Heart left ventricle (tissue), 16 donors: ENCODE data around the gene C2CD4A. TPM values are rescaled to one million over a fixed set of nuclear protein-coding genes. Genes with fewer than 3 reads are reported as not detected.

Experiments used
- ATAC-seq, 4 donors: fragments of 200-7000 bp; cut with Tn5 transposase; one replicate each; pipeline ENCODE4 v1.9.1; 2020 to 2022; ENCODE audit warnings: moderate library complexity in 4 of 4, mild to moderate bottlenecking in 3 of 4, moderate number of reproducible peaks in 1 of 4
- DNase-seq, 5 donors: peaks; one replicate each; pipeline ENCODE4 v3.0.0-alpha.2; 2020
- H3K27ac ChIP-seq, 12 donors: fragments of 200-600 bp; sonication (generic) in 4 of 12; one replicate each; pipeline versions ENCODE4 v1.5.0 to v1.8.0; 2016 to 2022; ENCODE audit warnings: mild to moderate bottlenecking in 2 of 12
- H3K27me3 ChIP-seq, 9 donors: fragments of 200-600 bp; sonication (generic) in 2 of 9; one replicate each; pipeline versions ENCODE4 v1.5.1 to v1.8.0; 2016 to 2022; ENCODE audit warnings: mild to moderate bottlenecking in 3 of 9
- H3K36me3 ChIP-seq, 9 donors: fragments of 200-600 bp; sonication (generic) in 2 of 9; one replicate each; pipeline versions ENCODE4 v1.5.0 to v1.8.0; 2018 to 2022; ENCODE audit warnings: mild to moderate bottlenecking in 2 of 9
- H3K4me1 ChIP-seq, 12 donors: fragments of 200-600 bp; sonication (generic) in 4 of 12; one replicate each; pipeline versions ENCODE4 v1.5.0 to v1.8.0; 2016 to 2022; ENCODE audit warnings: mild to moderate bottlenecking in 3 of 12
- H3K4me3 ChIP-seq, 12 donors: fragments of 200-600 bp; sonication (generic) in 4 of 12; one replicate each; pipeline versions ENCODE4 v1.5.0 to v1.8.0; 2017 to 2022; ENCODE audit warnings: mild to moderate bottlenecking in 9 of 12, moderate library complexity in 4 of 12
- H3K9me3 ChIP-seq, 12 donors: fragments of 200-600 bp; sonication (generic) in 4 of 12; one replicate each; pipeline versions ENCODE4 v1.5.0 to v1.8.0; 2016 to 2022; ENCODE audit warnings: mild to moderate bottlenecking in 1 of 12
- POLR2A ChIP-seq, 2 donors: fragments of 450-650 bp; IDR thresholded peaks; one replicate each; pipeline ENCODE4 v1.6.1; 2017; ENCODE audit warnings: antibody characterized with exemption in 2 of 2, mild to moderate bottlenecking in 2 of 2, moderate library complexity in 2 of 2
- WGBS, 4 donors: extraction: QIAGEN DNeasy Blood & Tissue Kit in 2 of 4; methylation state at CpG; one replicate each; pipeline versions ENCODE4 v1.1.5 to v1.1.7; 2013 to 2018; 5-methylcytosine and 5-hydroxymethylcytosine counted together
- intact Hi-C, 10 donors: fragments of 100-400 bp; cut with DNase I; formaldehyde crosslinking; loops; one replicate each; pipeline versions ENCODE4 v1.11.1 to v1.14.2; 2022
- polyA plus RNA-seq, 2 donors: library from polyadenylated mRNA; stranded (reverse); fragments of 200-250 nt; gene quantifications; one replicate each; pipeline ENCODE4 v1.2.3, GENCODE V29; 2013
- total RNA-seq, 9 donors: library from RNA; depleted of rRNA in 2 of 9; stranded (reverse); fragments of >200 nt in 2 of 9; fragmentation: NEBNext Ultra II Directional in 3 of 9; extraction: Animal tissue kit (Norgen Biotek cat#: 25700) in 3 of 9; gene quantifications; one replicate each; pipeline versions ENCODE4 v1.1.0 to v1.2.4, GENCODE V29; 2016 to 2023
- TF ChIP-seq, protein P1 (sequence below), 12 donors: fragments of 200-600 bp; sonication (generic) in 4 of 12; IDR thresholded peaks; one replicate each; pipeline versions ENCODE4 v1.5.0 to v1.8.0; 2018 to 2022; ENCODE audit warnings: antibody characterized with exemption in 12 of 12, mild to moderate bottlenecking in 5 of 12
- donor health status: ischemic (EF 13 %, LVEDD 7.1; RV severe dilation, severe dysfunction).
- donor health status: healthy with polysubstance abuse.
- donor health status: DM: no; HTN: yes; CAD: no.
- donor health status: DM: no; HTN: no; CAD: no.
- donor health status: ischemic (EF 25% LVEDD 6.9; RV normal size, moderate dysfunction).
- donor health status: ischemic (EF 25% LVEDD 5.7; RV mildly dilated, moderate dysfunction).
- donor health status: healthy.
- donor health status: DM: yes; HTN: yes; CAD: no.
- donor health status: ischemic (EF 35%, LVEDD 5.7; RV mildly dilated, moderate dysfunction).
- donor health status: nonischemic (EF 11% LVEDD 7.7; RV severe dilation, severe dysfunction).
- donor health status: DM: yes; HTN: yes; CAD: no.
- donor health status: PGD.
- donor health status: ischemic (EF 29% LVEDD 5.4; RV normal size, mild dysfunction).
- donor health status: nonischemic (EF 23%, LVEDD 6.1; RV moderate dilation, normal function).

The C2CD4A gene
- total and polyA plus RNA-seq, 11 donors, result 0.04 TPM; not detected in 10

- DNase-seq (no peak), ATAC-seq (peak; percentile 55 to 90 (median 84))
- H3K4me3 ChIP-seq, result peak overlapping the region in 9 of 12 donors; percentile 6 to 47 (median 29)
- peak overlapping the region in 11 of 12 donors; percentile 33 to 87 (median 58) for H3K27ac ChIP-seq
- H3K9me3 ChIP-seq, result no peaks in the 10 kb centered on the region
- H3K4me1 ChIP-seq, result peaks cover 0 to 47% (median 8%) of the 10 kb centered on the region in 12 donors
- TF ChIP-seq, protein P1, sequence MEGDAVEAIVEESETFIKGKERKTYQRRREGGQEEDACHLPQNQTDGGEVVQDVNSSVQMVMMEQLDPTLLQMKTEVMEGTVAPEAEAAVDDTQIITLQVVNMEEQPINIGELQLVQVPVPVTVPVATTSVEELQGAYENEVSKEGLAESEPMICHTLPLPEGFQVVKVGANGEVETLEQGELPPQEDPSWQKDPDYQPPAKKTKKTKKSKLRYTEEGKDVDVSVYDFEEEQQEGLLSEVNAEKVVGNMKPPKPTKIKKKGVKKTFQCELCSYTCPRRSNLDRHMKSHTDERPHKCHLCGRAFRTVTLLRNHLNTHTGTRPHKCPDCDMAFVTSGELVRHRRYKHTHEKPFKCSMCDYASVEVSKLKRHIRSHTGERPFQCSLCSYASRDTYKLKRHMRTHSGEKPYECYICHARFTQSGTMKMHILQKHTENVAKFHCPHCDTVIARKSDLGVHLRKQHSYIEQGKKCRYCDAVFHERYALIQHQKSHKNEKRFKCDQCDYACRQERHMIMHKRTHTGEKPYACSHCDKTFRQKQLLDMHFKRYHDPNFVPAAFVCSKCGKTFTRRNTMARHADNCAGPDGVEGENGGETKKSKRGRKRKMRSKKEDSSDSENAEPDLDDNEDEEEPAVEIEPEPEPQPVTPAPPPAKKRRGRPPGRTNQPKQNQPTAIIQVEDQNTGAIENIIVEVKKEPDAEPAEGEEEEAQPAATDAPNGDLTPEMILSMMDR (IDR thresholded peaks at IDR 0.05), result peak in 4 of 12 donors; percentile 10 to 29 (median 12)
- TF ChIP-seq POLR2A (IDR thresholded peaks at IDR 0.05), result no peak
- no peaks in the 10 kb centered on the region for H3K36me3 ChIP-seq
- intact Hi-C loops, result no loop called here
- WGBS, 4 donors, result 51 to 58% (median 57%) methylated on average over 7 of the region's 7 CpGs
- H3K27me3 ChIP-seq, result no peaks in the 10 kb centered on the region
These were observed 52.6 kb downstream of the C2CD4A start for GRCh38 chr15:62119227-62119864.

GRCh38 chr15:62119874-62120273, 53.1 kb downstream of the C2CD4A start:
- ATAC-seq, result no peak
- Histone ChIP-seq H3K36me3 (no peaks in the 10 kb centered on the region), H3K4me1 (peaks cover 0 to 52% (median 10%) of the 10 kb centered on the region in 12 donors), H3K4me3 (peak overlapping the region in 2 of 12 donors; percentile 34 to 43), H3K27me3 (no peaks in the 10 kb centered on the region), H3K27ac (peak overlapping the region in 11 of 12 donors; percentile 33 to 87 (median 58)), H3K9me3 (no peaks in the 10 kb centered on the region)
- WGBS, 4 donors, result 88 to 93% (median 91%) methylated on average over 3 of the region's 3 CpGs
- TF ChIP-seq, protein P1 (IDR thresholded peaks at IDR 0.05), result no peak
- TF ChIP-seq POLR2A (IDR thresholded peaks at IDR 0.05), result no peak
- intact Hi-C loops, result loop anchor here in 2 of 10 donors (5.0 to 10.0 kb wide), 2 partner anchors 47 to 135 kb away; partner anchors contain the start of gene C2CD4B (in 1 of the 2)
- no peak for DNase-seq

Other genes starting within 250 kb of the C2CD4A start
- gene VPS13C, start 6.5 kb upstream of the C2CD4A start, total RNA-seq, result 10 to 100 TPM; 29.7 to 70.1 (median 39.4) TPM
- 10 to 100 TPM in 1 of 2 donors, 1 to 10 TPM in 1; 9.8 to 12.3 TPM for gene VPS13C, start 6.5 kb upstream of the C2CD4A start, polyA plus RNA-seq
- gene C2CD4B, start 98.3 kb downstream of the C2CD4A start, total RNA-seq, result 1 to 10 TPM in 7 of 9 donors, under 1 TPM in 2; 0.65 to 8.4 (median 2.3) TPM
- 1 to 10 TPM in 1 of 2 donors, under 1 TPM in 1; 0.65 to 1.3 TPM for gene C2CD4B, start 98.3 kb downstream of the C2CD4A start, polyA plus RNA-seq